Thymus (tissue), 11 donors: Measurements from ENCODE around the gene PPM1N. TPM values are rescaled to one million over a fixed set of nuclear protein-coding genes. Genes with fewer than 3 reads are reported as not detected.

Source experiments
- DNase-seq, 9 donors: peaks; one replicate each; pipeline ENCODE4 v3.0.0-alpha.2; 2013; ENCODE audit warnings: low spot score in 9 of 9, low read depth in 6 of 9, missing footprints in 1 of 9
- H3K27ac ChIP-seq, 2 donors: one replicate each; pipeline ENCODE4 v1.5.1; 2013; ENCODE audit warnings: control low read depth in 1 of 2, low read depth in 1 of 2, low read length in 1 of 2, mild to moderate bottlenecking in 1 of 2, moderate library complexity in 1 of 2
- H3K27me3 ChIP-seq, 2 donors: one replicate each; pipeline ENCODE4 v1.5.1; 2013; ENCODE audit warnings: low read length in 1 of 2; ENCODE audit not compliant: control insufficient read depth in 2 of 2, insufficient read depth in 1 of 2
- H3K36me3 ChIP-seq, 2 donors: one replicate each; pipeline ENCODE4 v1.5.1; 2013; ENCODE audit warnings: low read length in 1 of 2, mild to moderate bottlenecking in 1 of 2, moderate library complexity in 1 of 2; ENCODE audit not compliant: control insufficient read depth in 2 of 2, insufficient read depth in 2 of 2
- H3K4me1 ChIP-seq, 2 donors: one replicate each; pipeline ENCODE4 v1.5.1; 2013; ENCODE audit warnings: low read length in 2 of 2; ENCODE audit not compliant: control insufficient read depth in 2 of 2, insufficient read depth in 2 of 2
- H3K4me3 ChIP-seq, 2 donors: one replicate each; pipeline ENCODE4 v1.5.1; 2013; ENCODE audit warnings: low read length in 2 of 2, control low read depth in 1 of 2, mild to moderate bottlenecking in 1 of 2
- H3K9me3 ChIP-seq, 2 donors: one replicate each; pipeline ENCODE4 v1.5.1; 2013; ENCODE audit warnings: low read length in 1 of 2, mild to moderate bottlenecking in 1 of 2; ENCODE audit not compliant: control insufficient read depth in 2 of 2, insufficient read depth in 1 of 2
- WGBS: extraction: QIAGEN DNeasy Blood & Tissue Kit; methylation state at CpG from one replicate; pipeline ENCODE4 v1.1.7; 2013; 5-methylcytosine and 5-hydroxymethylcytosine counted together
- polyA plus RNA-seq: library from polyadenylated mRNA; stranded (reverse); fragments of 200-250 nt; gene quantifications from one replicate; pipeline ENCODE4 v1.2.3, GENCODE V29; 2013
- total RNA-seq: library from RNA; stranded (reverse); fragments of 120-200 nt; gene quantifications from one replicate; pipeline ENCODE4 v1.2.4, GENCODE V29; 2013
- donor health status: healthy.

The PPM1N gene
- total and polyA plus RNA-seq, 2 donors: 4.0 to 4.8 TPM

GRCh38 chr19:45528744-45529419 lies 30.6 kb downstream of the PPM1N start:
- Histone ChIP-seq H3K36me3 (peaks cover 25 to 27% of the 10 kb centered on the region in 2 donors), H3K4me1 (peaks cover 4 to 11% of the 10 kb centered on the region in 2 donors), H3K27me3 (peaks cover 0 to 27% of the 10 kb centered on the region in 2 donors), H3K4me3 (peak overlapping the region; percentile 4 to 10), H3K27ac (no peak overlapping the region), H3K9me3 (peaks cover 0 to 2% of the 10 kb centered on the region in 2 donors)
- 19% methylated on average over 49 of the region's 49 CpGs for WGBS
- DNase-seq: peak in 5 of 9 donors; percentile 18 to 59 (median 52)

GRCh38 chr19:45529420-45529785 lies 31.2 kb downstream of the PPM1N start:
- H3K4me1 ChIP-seq: peaks cover 4 to 11% of the 10 kb centered on the region in 2 donors
- peaks cover 20 to 22% of the 10 kb centered on the region in 2 donors for H3K36me3 ChIP-seq
- peaks cover 0 to 2% of the 10 kb centered on the region in 2 donors for H3K9me3 ChIP-seq
- no peak overlapping the region for H3K27ac ChIP-seq
- H3K27me3 ChIP-seq: peaks cover 0 to 27% of the 10 kb centered on the region in 2 donors
- DNase-seq: no peak
- no peak overlapping the region for H3K4me3 ChIP-seq
- WGBS: 39% methylated on average over 14 of the region's 14 CpGs

- DNase-seq: no peak
- Histone ChIP-seq H3K36me3 (peaks cover under 1 to 4% of the 10 kb centered on the region in 2 donors), H3K4me1 (peaks cover 4 to 11% of the 10 kb centered on the region in 2 donors), H3K27ac (no peak overlapping the region), H3K4me3 (no peak overlapping the region), H3K27me3 (peaks cover 0 to 27% of the 10 kb centered on the region in 2 donors), H3K9me3 (peaks cover 0 to 2% of the 10 kb centered on the region in 2 donors)
- 98% methylated on average over 1 of the region's 1 CpG for WGBS
Observed at GRCh38 chr19:45531349-45531748, 33.1 kb downstream of the PPM1N start.

GRCh38 chr19:45539459-45539858 lies 41.2 kb downstream of the PPM1N start:
- DNase-seq: no peak
- WGBS: 96% methylated on average over 9 of the region's 9 CpGs
- H3K4me1 ChIP-seq: no peaks in the 10 kb centered on the region

GRCh38 chr19:45542234-45542668 lies 44.0 kb downstream of the PPM1N start:
- Histone ChIP-seq H3K4me1 (no peaks in the 10 kb centered on the region), H3K27me3 (no peaks in the 10 kb centered on the region), H3K4me3 (no peak overlapping the region), H3K27ac (no peak overlapping the region), H3K9me3 (no peaks in the 10 kb centered on the region), H3K36me3 (no peaks in the 10 kb centered on the region)
- DNase-seq: no peak
- 92% methylated on average over 7 of the region's 7 CpGs for WGBS

More at GRCh38 chr19:45539459-45539858, 41.2 kb downstream of the PPM1N start:
- Histone ChIP-seq H3K36me3 (no peaks in the 10 kb centered on the region), H3K4me3 (no peak overlapping the region), H3K27me3 (no peaks in the 10 kb centered on the region), H3K9me3 (no peaks in the 10 kb centered on the region), H3K27ac (no peak overlapping the region)

- no peak overlapping the region for H3K27ac ChIP-seq
- no peaks in the 10 kb centered on the region for H3K4me1 ChIP-seq
- no peaks in the 10 kb centered on the region for H3K36me3 ChIP-seq
- no peaks in the 10 kb centered on the region for H3K27me3 ChIP-seq
- WGBS: 96% methylated on average over 10 of the region's 10 CpGs
- no peak overlapping the region for H3K4me3 ChIP-seq
- no peaks in the 10 kb centered on the region for H3K9me3 ChIP-seq
- DNase-seq: no peak
Observed at GRCh38 chr19:45547211-45547770, 49.0 kb downstream of the PPM1N start.

- Histone ChIP-seq H3K27ac (no peak overlapping the region), H3K36me3 (peaks cover 2 to 3% of the 10 kb centered on the region in 2 donors), H3K9me3 (no peaks in the 10 kb centered on the region), H3K27me3 (no peaks in the 10 kb centered on the region), H3K4me3 (no peak overlapping the region), H3K4me1 (no peaks in the 10 kb centered on the region)
- 98% methylated on average over 9 of the region's 9 CpGs for WGBS
- no peak for DNase-seq
Observed at GRCh38 chr19:45547965-45548609, 49.8 kb downstream of the PPM1N start.
